AG04449 (cell line): Measurements from ENCODE around the gene RIMS4.

Experiments used
- CTCF ChIA-PET: fragments of 350-600 bp; formaldehyde crosslinking; extraction: SDS; loops from one replicate; lab custom pipeline; 2021; ENCODE audit warnings: antibody characterized with exemption; lab: Yijun Ruan, JAX
- POLR2A ChIA-PET: fragments of 400-600, 350-600 bp; formaldehyde crosslinking; extraction: SDS; loops from one replicate; lab custom pipeline; 2020; ENCODE audit warnings: antibody characterized with exemption, inconsistent platforms; lab: Yijun Ruan, JAX
- DNase-seq: peaks from one replicate; pipeline ENCODE4 v3.0.0-alpha.2; 2010; ENCODE audit warnings: low read depth, low spot score
- H3K4me3 ChIP-seq: 2 replicates; pipeline ENCODE4 v1.5.1; 2011; ENCODE audit warnings: low read depth, mild to moderate bottlenecking, control low read depth, low read length
- CTCF ChIP-seq: IDR thresholded peaks from one replicate; pipeline ENCODE4 v1.5.1; 2011; ENCODE audit warnings: mild to moderate bottlenecking, moderate library complexity, low read length, control low read depth, inconsistent platforms; ENCODE audit not compliant: insufficient read depth; ENCODE audit errors: missing control alignments

Gene RIMS4

GRCh38 chr20:44759595-44759994 lies 50.8 kb downstream of the RIMS4 start:
- POLR2A ChIA-PET = no interaction called here
- CTCF ChIA-PET = interaction anchor here (1.2 to 6.1 kb wide), 2 partner anchors 12 to 107 kb away, joined by 4 to 44 read pairs; no protein-coding TSS in a partner anchor

GRCh38 chr20:44758247-44759101 lies 51.9 kb downstream of the RIMS4 start:
- ChIA-PET CTCF (interaction anchor here (0.8 to 6.1 kb wide), 3 partner anchors 9 to 108 kb away, joined by 3 to 44 read pairs (median 3); no protein-coding TSS in a partner anchor), POLR2A (no interaction called here)
- H3K4me3 ChIP-seq = no peak overlapping the region
- TF ChIP-seq CTCF = no peak
- no peak for DNase-seq

More at GRCh38 chr20:44759595-44759994, 50.8 kb downstream of the RIMS4 start:
- no peak for TF ChIP-seq CTCF
- no peak for DNase-seq
- no peak overlapping the region for H3K4me3 ChIP-seq

GRCh38 chr20:44756956-44757355 lies 53.4 kb downstream of the RIMS4 start:
- no peak for DNase-seq
- ChIA-PET CTCF (interaction anchor here (6.1 kb wide), 1 partner anchor 9 kb away, joined by 44 read pairs; no protein-coding TSS in a partner anchor), POLR2A (no interaction called here)
- TF ChIP-seq CTCF = no peak
- no peak overlapping the region for H3K4me3 ChIP-seq

- no peak for DNase-seq
- POLR2A ChIA-PET = no interaction called here
- TF ChIP-seq CTCF = no peak
- CTCF ChIA-PET = interaction anchor here (0.8 to 6.1 kb wide), 3 partner anchors 8 to 9 kb away, joined by 3 to 44 read pairs (median 3); no protein-coding TSS in a partner anchor
- H3K4me3 ChIP-seq = no peak overlapping the region
Measured at GRCh38 chr20:44756011-44756688, 54.2 kb downstream of the RIMS4 start.

GRCh38 chr20:44754554-44754953 lies 55.8 kb downstream of the RIMS4 start:
- no peak for TF ChIP-seq CTCF
- H3K4me3 ChIP-seq = no peak overlapping the region
- ChIA-PET POLR2A (no interaction called here), CTCF (interaction anchor here (1.2 kb wide), 1 partner anchor 7 kb away, joined by 3 read pairs; no protein-coding TSS in a partner anchor)
- DNase-seq = no peak
